ENCODE measurements around the gene NEDD9.

Gene NEDD9

GRCh38 chr6:11139051-11139960 is 93.2 kb downstream of the NEDD9 start:
- no peak for FAIRE-seq

- FAIRE-seq: no peak
These were observed 95.7 kb downstream of the NEDD9 start for GRCh38 chr6:11136809-11137208.

All from TTC549 (cell line).